ENCODE data around the gene CCDC154.

The CCDC154 gene

GRCh38 chr16:1398826-1399581 lies 45.4 kb downstream of the CCDC154 start:
- DNase-seq (ENCODE audit: low read depth) = no peak
- no peak overlapping the region for H3K4me3 ChIP-seq (ENCODE audit: low read depth, low read length)

GRCh38 chr16:1398351-1398750 lies 46.0 kb downstream of the CCDC154 start:
- H3K4me3 ChIP-seq (ENCODE audit: low read depth, low read length) = no peak overlapping the region
- DNase-seq (ENCODE audit: low read depth) = no peak

GRCh38 chr16:1397779-1398178 lies 46.6 kb downstream of the CCDC154 start:
- no peak for DNase-seq (ENCODE audit: low read depth)
- no peak overlapping the region for H3K4me3 ChIP-seq (ENCODE audit: low read depth, low read length)

- no peak for DNase-seq (ENCODE audit: low read depth)
- no peak overlapping the region for H3K4me3 ChIP-seq (ENCODE audit: low read depth, low read length)
Observed at GRCh38 chr16:1395444-1396031, 48.8 kb downstream of the CCDC154 start.

- no peak for DNase-seq (ENCODE audit: low read depth)
- H3K4me3 ChIP-seq (ENCODE audit: low read depth, low read length) = no peak overlapping the region
Observed at GRCh38 chr16:1394367-1394951, 49.9 kb downstream of the CCDC154 start.

GRCh38 chr16:1393613-1394176 lies 50.7 kb downstream of the CCDC154 start:
- H3K4me3 ChIP-seq (ENCODE audit: low read depth, low read length) = no peak overlapping the region
- DNase-seq (ENCODE audit: low read depth) = no peak

GRCh38 chr16:1392826-1393225 lies 51.5 kb downstream of the CCDC154 start:
- DNase-seq (ENCODE audit: low read depth) = no peak
- no peak overlapping the region for H3K4me3 ChIP-seq (ENCODE audit: low read depth, low read length)

GRCh38 chr16:1390239-1390779 lies 54.0 kb downstream of the CCDC154 start:
- H3K4me3 ChIP-seq (ENCODE audit: low read depth, low read length) = no peak overlapping the region
- no peak for DNase-seq (ENCODE audit: low read depth)

GRCh38 chr16:1389762-1390161 lies 54.6 kb downstream of the CCDC154 start:
- DNase-seq (ENCODE audit: low read depth) = no peak

GRCh38 chr16:1387331-1387730 lies 57.0 kb downstream of the CCDC154 start:
- no peak overlapping the region for H3K4me3 ChIP-seq (ENCODE audit: low read depth, low read length)
- DNase-seq (ENCODE audit: low read depth) = no peak

More at GRCh38 chr16:1389762-1390161, 54.6 kb downstream of the CCDC154 start:
- no peak overlapping the region for H3K4me3 ChIP-seq (ENCODE audit: low read depth, low read length)

- no peak overlapping the region for H3K4me3 ChIP-seq (ENCODE audit: low read depth, low read length)
- no peak for DNase-seq (ENCODE audit: low read depth)
Observed at GRCh38 chr16:1385232-1385631, 59.1 kb downstream of the CCDC154 start.

All from skeletal muscle cell (primary cell).